CD4-positive, alpha-beta T cell treated with Interleukin-4 for 1 hour (primary cell): ENCODE measurements around the gene MFAP3.
"Not testable (repeated sequence)": the region's sequence is repeated elsewhere in the genome, so short reads cannot be mapped to it uniquely, and the experiment has no call there.

ENCODE experiments used
- DNase-seq, 2 donors: peaks; one replicate each; pipeline ENCODE4 v3.0.0-alpha.2; 2020 to 2022

Gene MFAP3

DNA sequence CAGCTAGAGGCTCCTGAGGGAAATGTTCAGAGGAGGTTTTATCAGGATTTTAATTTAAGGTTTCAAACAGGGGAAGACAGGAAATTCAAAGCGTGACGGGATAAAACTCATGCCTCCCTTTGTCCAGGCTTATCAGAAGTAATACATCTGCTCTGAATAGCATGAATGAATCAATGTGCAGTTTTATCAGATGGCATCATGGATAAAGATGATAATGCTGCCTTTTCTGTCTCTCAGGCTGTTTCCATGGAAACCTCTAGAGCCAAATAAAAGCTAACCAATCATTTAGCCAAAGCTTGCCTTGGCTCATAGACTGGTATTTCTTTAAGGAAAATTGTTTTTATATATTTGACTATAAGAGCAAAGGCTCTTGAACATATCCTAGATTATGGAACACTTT is 16.4 kb downstream of the MFAP3 start:
- DNase-seq: no peak

DNA sequence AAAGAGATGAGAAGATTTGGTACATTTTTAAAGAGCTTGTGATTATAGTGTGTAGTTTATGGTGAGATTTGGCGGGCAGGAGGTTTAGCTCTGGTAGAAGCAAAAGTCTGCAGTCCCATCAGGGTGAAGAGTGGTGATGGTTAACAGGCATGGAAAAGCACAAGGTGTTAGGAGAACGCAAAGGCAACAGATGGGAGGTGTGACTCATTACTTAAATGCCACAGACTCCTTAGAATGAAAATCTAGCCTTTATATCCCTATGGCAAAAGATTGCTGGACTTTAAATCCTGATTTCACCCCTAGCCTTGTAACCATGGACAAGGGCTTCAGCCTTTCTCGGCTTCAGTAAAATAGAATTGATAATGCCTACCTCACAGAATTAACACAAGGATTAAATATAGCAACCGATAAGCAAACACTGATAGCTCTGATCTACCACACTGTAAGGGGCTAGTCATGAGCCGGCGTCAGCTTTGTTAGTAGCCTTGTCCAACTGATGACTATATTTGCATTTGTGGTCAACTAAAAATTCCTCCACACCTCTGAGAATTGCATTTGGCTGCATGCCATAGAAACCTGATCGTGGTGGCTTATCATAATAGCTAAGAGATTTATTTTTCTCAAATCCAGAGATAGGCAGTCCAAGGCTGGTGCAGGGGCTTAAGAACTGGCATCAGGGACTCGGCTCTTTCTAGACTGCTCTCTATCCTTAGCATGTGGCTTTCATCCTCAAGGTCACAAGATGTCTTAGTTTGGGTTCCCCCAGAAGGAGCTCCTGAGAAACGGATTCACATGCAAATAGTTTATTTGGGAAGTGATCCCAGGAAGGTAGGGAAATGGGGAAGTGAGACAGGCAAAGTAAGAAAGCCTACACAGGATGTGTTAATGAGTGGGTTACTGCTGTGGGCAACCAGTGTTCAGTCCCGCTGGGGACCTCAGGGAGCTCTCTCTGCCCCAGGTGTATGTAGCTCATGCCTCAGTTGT is 19.6 kb downstream of the MFAP3 start:
- DNase-seq: no peak

DNA sequence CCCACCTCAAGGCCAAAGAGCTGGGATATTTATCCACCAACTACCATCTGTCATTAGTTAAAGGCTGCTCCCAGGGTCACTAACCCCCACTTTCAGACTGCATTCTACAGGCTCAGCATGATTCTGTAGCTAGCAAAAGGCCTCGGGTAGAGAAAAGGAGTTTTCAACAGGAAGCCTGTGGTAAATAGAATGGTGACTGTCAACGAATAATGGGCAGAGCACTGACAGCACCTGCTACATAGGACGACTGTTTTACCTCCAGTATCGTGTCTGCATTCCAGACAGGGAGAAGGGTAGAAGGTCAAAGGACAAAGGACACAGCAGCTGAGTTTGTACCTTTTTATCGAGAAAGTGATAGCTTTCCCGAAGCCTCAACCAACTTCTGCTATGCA is 20.3 kb downstream of the MFAP3 start:
- no peak for DNase-seq

DNA sequence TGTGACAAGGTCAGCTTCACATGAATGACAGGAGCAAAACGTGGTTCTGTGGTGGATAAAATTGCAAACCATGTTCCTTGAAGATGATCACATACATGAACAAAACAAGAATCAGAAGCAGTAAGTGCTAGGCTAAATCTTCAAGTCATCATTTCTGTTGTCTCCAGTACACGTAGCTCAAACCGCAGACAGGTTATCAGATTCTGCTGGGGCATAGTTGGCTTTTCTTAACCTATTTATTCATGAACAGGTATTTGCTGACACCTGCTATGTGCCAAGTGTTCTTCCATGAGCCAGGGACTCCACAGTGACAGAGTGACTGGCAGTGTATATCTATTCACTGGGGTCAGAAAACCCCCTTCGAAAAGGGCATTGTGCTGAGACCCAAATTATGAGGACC is 20.8 kb downstream of the MFAP3 start:
- DNase-seq: no peak

DNA sequence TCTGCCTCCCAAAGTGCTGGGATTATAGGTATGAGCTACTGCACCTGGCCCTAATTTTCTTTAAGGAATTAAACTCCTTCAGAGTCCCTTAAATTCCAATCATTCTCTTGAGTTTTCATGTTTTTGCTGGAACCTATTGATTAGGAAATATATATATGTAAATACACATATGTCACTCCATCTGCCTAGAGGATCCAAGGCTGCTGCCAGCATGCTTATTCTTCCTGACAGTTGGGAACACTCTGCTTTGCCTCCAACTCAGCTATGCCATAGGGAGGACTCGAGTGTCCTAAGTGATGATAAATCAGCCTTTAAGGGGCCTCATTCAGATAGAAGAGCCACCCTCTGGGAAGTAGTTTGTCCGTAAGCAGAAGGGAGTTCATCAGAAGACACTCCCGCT is 21.8 kb downstream of the MFAP3 start:
- no peak for DNase-seq

DNA sequence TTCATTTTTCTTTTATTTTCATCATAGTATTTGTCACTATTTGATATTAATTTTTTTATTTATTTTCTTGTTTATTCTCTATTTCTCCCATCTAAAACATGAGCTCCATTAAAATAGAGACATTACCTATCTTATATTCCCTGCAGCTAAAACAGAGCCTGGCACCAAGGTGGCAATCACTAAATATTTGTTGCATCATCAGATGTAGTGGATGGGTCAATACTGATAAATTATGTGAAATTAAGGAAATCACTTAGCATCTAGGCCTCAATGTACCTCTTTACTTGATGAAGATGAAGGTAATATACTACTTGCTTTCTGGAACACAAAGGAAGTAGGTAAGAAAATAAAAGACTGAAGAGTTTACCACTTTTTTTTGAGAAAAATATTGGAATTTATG is 24.6 kb downstream of the MFAP3 start:
- no peak for DNase-seq

DNA sequence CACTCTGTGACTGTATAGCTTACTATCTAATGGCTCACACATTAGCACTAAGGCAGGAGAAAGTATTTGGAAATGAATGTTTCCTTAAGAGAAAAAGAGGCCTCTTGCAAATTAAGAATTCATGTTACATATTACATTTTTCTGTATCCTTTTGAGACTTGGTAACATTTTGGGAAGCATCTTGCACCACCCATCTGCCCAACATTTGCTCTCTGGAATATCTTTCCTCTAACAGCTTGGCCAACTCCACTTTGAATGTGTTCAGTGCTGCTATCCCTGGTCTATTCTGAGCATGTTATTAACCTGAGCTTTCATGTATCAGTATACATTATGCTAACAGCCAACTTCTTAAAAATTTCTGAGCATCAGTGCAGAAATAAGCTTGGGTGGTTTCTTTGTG is 27.2 kb downstream of the MFAP3 start:
- no peak for DNase-seq

DNA sequence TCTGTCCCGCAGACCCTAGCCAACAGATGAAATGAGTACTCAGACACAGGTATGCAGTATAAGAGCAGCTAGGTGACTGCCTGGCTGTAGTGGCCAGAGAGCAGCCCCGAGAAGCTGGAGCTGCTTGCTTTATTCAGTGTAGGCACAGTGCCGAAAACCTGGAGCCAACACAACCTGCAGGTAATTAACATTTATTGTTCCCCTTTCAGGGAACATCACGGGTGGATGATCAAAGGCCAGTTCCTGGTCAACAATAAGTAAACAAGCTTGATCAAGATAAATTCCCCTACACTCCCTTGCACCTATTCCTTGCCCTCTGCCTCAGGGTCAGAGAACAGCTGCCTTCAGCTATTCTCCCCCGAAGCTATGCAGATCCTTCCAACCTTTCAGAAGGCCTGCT is 31.1 kb downstream of the MFAP3 start:
- DNase-seq: not testable (repeated sequence)

DNA sequence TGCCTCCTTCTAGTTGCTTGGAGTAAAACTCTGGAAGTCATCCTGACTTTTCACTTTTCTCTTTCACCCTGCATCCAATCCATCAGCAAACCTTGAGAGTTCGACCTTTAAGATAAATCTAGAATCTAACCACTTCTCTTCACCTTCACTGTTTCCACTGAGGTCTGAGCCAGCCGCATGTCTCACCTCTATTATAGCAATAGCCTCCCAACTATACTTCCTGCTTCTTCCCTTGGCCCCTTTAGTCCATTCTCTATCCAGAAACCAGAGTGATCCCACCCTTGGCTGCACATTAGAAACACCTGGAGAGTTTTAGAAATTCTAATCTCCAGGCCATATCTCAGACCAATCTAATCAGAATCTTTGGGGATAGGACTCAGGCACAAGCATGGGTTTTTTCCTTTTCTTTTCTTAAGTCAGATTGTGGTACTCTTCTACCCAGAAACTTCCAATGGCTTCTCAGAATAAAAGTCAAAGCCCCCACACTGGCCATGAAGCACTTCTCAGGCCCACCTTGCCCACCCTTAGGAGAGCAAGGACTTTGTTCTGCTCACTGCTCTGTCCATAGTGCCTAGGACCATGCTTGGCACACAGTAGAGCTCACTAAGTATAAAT is 33.1 kb downstream of the MFAP3 start:
- no peak for DNase-seq

DNA sequence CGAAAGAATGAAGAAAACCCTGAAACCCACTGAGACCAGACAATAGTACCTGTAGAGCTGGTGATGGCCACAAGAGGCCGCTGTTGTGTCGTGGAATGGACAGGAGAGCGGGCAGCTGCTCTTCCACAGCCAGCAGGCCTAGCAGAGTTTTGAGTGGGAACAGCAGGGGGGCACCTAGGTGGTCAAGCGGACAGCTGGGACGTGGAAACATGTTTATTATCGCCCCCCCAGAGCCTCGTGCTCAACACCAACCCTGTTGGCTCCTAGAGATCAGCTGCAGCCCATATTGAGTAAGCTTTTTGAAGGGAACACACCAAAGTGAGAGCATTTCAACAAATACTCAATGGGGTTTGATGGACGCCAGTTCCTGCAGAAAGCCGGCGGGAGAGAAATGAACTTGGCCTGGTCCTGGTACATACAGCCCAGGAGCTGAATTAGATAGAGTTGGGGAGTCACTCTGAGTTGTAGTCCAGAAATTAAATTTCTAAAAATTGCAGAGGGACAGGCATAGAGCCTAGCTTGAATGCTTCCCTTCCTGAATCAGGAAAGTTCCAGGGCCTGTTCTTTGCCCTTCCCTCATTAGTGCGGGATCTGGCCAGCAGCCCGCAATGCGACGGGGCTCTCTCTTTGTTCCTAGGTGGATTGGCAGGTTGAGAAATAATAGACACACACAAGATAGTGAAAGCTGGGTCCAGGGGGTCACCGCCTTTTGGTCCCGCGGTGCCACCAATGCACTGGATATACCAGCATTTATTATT is 33.8 kb downstream of the MFAP3 start:
- DNase-seq: peak; percentile 80 to 84

DNA sequence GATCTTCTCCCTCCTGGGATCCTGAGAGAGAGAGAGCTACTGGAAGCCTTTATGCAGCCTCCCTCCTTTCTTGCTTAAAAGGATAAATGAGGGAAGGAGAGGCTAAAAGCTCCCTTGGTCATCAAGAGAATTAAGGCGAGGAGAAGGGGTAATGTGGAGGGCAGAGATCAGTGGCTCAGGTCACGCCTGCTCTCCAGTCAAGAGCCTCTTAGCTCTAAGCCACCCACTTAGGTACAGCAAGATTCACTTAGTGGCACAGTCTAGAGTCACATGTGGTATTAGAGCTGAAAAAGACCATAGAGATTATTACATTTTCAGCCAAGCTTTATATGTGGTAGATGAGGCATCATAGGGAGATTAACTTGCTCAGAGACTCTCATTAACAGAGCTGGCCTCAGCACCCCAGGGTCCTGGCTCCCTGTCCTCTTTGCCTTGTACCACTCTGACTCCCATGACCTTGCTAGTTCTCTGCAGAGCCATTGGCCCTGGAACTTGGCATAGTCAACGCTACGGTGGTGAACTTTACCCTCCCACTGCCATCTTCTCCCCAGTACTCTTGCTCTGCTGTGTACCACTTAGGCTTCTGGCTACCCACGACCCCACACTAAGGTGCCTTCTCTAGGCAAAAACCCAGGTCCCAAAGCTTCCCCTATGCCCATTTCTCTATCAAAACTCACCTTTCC is 37.6 kb downstream of the MFAP3 start:
- no peak for DNase-seq

DNA sequence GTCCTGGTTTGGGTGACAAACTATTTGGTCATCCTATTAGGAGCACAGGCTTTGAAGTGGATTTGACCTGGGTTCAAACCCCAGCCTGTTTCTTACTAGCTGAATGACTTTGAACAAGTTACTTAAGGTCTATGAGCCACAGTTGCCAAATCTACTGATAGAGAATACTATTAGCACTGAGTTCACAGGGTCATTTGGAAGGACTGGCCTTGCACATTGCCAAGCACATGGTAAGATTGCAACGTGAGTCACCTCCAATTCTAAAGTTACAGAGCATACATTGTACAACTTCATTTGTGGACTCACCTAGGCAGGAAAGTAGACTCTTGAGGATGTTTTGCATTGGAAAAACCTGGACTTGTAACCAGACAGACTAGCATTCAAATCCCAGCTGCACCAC is 38.9 kb downstream of the MFAP3 start:
- DNase-seq: no peak

DNA sequence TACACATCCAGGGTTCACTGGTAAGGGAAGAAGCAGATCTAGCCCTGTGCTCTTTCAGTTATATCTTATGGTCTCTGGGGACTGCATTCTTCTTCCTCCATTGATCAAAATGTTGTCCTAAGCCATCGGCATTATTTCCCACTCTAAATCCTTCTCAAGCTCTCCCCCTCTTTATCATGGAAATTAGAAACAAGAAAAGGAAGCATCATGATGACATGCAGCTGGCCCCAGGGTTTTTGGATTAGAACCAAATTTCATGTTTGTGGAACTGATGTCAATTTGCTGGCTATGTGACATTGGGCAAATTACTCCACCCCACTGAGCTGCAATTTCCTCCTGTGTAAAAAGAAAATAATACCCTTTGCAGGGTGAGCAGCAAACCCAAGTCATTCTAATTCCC is 39.5 kb downstream of the MFAP3 start:
- DNase-seq: no peak

DNA sequence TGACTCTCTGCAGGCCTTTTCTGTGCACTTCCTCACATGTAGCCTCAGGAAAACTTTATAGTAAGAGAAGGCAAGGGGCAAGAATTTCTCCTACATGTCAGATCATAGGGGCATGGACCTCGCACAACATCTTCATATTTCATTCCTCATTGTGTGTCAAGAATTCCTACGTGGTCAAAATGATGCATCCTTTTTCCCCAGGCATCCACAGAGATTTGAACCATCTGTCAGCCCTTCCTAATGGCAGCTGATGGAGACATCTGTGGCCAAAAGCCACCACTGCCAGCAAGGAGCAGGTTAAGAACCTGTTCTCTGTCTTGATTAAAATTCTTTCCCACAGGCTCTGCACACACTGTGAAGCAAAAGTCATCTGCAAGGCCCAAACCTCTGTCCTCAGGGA is 42.5 kb downstream of the MFAP3 start:
- DNase-seq: no peak

DNA sequence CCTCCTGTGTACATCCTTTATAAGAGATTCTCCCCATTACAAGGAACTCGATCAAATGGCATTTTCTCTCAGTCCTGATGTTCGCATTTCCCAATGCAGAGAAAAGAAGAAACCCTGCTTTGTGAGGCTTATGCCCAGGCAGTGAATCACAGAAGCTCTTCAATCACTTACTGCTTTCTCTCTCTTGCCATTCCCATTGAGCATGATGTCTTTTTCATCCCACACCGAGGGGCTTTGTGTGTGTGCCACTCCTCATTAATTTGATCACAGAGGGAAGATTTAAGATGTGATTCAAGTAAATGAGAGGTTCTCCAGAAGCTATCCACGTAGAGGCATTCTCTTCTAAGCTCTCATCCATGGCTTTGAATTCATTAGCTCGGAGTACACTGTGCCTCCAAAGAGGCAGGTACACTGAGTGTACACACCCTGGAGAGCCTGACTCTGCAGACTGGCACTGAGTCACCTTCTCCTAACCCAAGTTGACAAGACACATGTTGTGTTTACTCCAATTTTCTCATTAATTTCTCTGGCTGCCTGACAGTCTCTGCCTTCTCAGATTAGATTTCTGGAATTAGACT is 45.4 kb downstream of the MFAP3 start:
- DNase-seq: no peak

DNA sequence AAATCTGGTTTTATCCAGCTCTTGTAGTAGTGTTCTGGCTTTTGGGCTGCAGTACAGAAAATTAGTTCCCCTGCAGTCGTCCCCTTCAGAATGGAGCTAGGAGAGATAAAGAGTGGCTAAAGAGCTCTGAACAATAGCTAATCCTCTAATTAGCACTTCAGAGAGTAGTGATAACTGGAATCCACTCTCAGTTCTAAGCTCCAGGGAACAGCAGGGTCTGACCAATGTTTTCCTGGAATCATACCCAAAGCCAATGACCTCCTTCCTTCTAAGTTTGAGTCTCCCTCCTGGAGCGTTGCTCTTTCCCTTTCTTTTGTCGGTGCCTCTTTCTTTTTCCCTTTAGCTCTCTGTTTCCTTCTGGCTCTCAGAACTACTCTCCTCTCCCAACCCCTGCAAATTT is 47.4 kb downstream of the MFAP3 start:
- no peak for DNase-seq

DNA sequence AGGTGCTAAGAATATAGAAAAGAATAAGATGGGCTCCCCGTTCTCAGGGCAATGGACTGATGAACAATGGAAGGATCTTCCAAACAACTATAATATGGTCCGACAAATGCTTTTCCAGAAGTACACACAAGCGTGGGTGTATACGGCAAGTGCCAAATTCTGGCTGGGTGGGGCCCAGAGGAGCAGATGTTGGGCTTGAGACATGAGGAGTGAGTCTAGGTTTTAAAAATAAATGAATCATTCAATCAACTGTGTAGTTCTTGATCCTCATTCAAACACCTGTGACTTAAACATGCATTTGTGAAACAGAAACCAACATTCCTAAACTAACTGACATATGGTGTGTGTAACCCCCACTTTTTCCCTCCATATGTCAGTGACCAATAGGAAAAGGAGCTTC is 47.9 kb downstream of the MFAP3 start:
- DNase-seq: no peak

DNA sequence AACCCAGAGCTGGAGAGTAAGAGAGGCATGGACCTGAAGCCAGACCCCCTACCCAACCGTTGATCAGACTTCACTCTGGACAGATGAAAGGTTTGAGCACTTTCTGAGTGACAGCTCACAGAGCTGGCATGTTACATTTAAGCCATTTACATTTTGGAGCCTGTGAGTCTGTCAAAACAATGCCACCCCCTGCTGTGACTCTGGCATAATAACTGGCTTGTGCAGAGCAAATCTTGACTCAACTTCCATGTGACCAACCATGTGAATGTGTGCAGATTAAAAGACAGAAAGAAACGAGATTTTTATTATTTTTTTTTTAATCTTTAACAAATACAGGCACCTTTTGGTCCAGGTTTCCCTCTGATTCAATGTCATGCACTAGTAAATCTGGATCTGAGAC is 48.5 kb downstream of the MFAP3 start:
- no peak for DNase-seq

DNA sequence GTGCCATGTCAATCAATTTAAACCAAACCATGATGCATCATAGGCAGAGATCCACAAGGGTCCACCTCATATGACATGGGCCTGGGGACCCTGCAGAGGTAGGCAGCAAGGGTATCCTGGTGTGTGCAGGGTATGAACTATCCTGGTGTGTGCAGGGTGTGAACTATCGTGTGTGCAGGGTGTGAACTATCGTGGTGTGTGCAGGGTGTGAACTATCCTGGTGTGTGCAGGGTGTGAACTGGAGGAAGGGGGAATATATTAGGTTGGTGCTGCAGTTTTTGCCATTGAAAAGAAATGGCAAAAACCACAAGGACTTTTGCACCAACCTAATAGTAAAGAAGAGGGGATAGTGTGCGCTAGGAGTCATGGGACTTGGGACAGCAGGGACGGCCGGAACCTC is 50.0 kb downstream of the MFAP3 start:
- no peak for DNase-seq

DNA sequence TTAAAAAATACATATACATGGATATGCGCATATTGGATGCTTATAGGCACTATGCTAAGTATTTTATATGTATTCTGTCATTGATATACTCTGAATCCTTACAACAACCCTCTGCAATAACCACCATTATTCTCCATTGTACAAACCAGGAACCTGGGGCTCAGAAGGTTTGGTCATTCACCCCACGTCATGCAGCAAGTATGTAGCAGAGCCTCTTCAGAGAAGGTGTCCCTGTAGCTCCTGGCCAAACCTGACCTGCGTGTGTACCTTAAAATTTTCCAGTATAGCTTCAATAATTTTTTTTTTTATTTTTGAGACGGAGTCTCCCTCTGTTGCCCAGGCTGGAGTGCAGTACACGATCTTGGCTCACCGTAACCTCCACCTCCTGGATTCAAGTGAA is 51.9 kb downstream of the MFAP3 start:
- no peak for DNase-seq

DNA sequence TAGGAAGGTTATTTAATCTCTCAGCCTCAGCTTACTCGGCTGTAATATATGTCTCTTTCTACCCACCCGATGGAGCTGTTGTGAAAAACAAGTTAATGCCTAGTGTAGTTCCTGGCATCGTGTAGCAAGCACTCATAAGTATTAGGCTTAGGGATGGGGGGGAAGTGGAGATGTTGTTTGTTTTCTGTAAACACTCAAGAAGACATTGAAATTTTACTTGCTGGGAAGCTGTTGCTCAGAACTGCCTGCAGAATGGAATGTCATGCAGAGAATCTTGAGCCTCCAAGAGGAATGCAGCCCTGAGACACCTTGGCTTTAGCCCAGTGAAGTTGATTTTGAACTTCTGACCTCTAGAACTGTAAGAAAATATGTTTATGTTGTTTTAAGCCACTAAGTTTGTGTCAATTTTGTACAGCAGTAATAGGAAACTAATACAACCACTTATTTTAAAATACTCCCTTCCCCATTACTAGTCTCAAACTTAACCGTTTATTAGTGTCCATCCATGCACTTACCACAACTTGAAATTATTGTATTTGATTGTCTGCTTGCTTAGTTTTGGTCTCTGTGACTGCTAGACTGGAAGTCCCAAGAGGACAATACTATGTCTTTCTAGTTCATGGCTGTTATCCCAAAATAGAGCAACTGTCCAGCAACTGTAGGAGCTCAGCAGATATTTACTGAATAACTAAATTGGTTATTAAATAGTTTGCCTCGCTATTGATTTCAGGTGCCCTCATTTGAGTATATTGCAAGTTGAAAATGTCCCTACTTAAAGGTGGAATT is 53.8 kb downstream of the MFAP3 start:
- DNase-seq: no peak

DNA sequence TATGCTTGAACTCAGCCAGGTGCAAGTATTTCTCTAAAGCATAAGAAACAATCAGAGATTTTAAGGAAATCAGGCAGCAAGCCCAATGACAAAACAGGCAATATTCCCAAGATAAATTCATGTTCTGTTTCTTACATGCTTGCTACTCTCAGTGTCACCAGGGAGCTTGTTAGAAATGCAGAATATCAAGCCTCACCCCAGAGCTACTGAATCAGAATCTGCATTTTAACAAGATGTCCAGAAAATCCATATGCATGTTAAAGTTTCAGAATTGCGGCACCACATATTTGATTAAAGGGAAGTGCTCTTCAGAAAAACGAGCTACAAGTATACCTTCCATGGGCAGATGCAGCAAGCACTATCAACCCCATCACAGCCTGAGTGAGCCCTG is 54.4 kb downstream of the MFAP3 start:
- DNase-seq: no peak
